Measurements from ENCODE around the gene TDRKH. TPM values are rescaled to one million over a fixed set of nuclear protein-coding genes. Genes with fewer than 3 reads are reported as not detected.

TDRKH gene
- total RNA-seq, 2 donors from 2014 or later, result 11.3 to 17.7 TPM

Other genes starting within 250 kb of the TDRKH start
- 10 to 100 TPM; 19.6 to 22.8 TPM for gene SNX27, start 178.4 kb downstream of the TDRKH start, total RNA-seq
- gene CELF3, start 73.7 kb downstream of the TDRKH start, total RNA-seq, result under 1 TPM in 1 of 2 donors, not detected in 1; 0.34 TPM
- not detected for gene RIIAD1, start 69.0 kb downstream of the TDRKH start, total RNA-seq
- 100 to 1,000 TPM in 1 of 2 donors, 10 to 100 TPM in 1; 99.8 to 124 TPM for gene MRPL9, start 27.0 kb downstream of the TDRKH start, total RNA-seq
- gene LINGO4, start 14.9 kb upstream of the TDRKH start, total RNA-seq, result 1 to 10 TPM in 1 of 2 donors, under 1 TPM in 1; 0.77 to 1.6 TPM
- 10 to 100 TPM; 38.4 to 42.5 TPM for gene RORC, start 41.3 kb upstream of the TDRKH start, total RNA-seq
- gene C2CD4D, start 49.3 kb upstream of the TDRKH start, total RNA-seq, result 1 to 10 TPM; 1.9 to 2.3 TPM
- gene THEM5, start 63.2 kb upstream of the TDRKH start, total RNA-seq, result under 1 TPM in 1 of 2 donors, not detected in 1; 0.89 TPM
- 10 to 100 TPM; 42.2 to 57.3 TPM for gene THEM4, start 119.0 kb upstream of the TDRKH start, total RNA-seq
- gene S100A10, start 203.4 kb upstream of the TDRKH start, total RNA-seq, result 100 to 1,000 TPM; 317 to 349 TPM
- gene S100A11, start 246.5 kb upstream of the TDRKH start, total RNA-seq, result 100 to 1,000 TPM in 1 of 2 donors, 10 to 100 TPM in 1; 76.4 to 117 TPM

All from T-helper 17 cell (primary cell).